Skeletal muscle tissue (tissue), 4 donors: ENCODE data around the gene RGS19. TPM values are rescaled to one million over a fixed set of nuclear protein-coding genes. Genes with fewer than 3 reads are reported as not detected.
"Not testable (repeated sequence)": the region's sequence is repeated elsewhere in the genome, so short reads cannot be mapped to it uniquely, and the experiment has no call there.

Experiments used
- H3K27ac ChIP-seq: one replicate; pipeline ENCODE4 v1.7.0; 2013; ENCODE audit warnings: mild to moderate bottlenecking, low read depth, low read length, inconsistent platforms
- H3K27me3 ChIP-seq, 3 donors: one replicate each; pipeline ENCODE4 v1.7.0; 2013; ENCODE audit warnings: low read length in 3 of 3; ENCODE audit not compliant: control insufficient read depth in 3 of 3, insufficient read depth in 3 of 3
- H3K36me3 ChIP-seq, 3 donors: one replicate each; pipeline ENCODE4 v1.7.0; 2013; ENCODE audit warnings: low read length in 3 of 3; ENCODE audit not compliant: control insufficient read depth in 3 of 3, insufficient read depth in 3 of 3
- H3K4me1 ChIP-seq, 3 donors: one replicate each; pipeline ENCODE4 v1.7.0; 2013; ENCODE audit warnings: low read length in 3 of 3, mild to moderate bottlenecking in 3 of 3; ENCODE audit not compliant: control insufficient read depth in 3 of 3, insufficient read depth in 3 of 3
- H3K4me3 ChIP-seq, 3 donors: one replicate each; pipeline ENCODE4 v1.7.0; 2013; ENCODE audit warnings: low read length in 3 of 3
- H3K9ac ChIP-seq, 3 donors: one replicate each; pipeline ENCODE4 v1.7.0; 2013; ENCODE audit warnings: low read length in 3 of 3, mild to moderate bottlenecking in 3 of 3, moderate library complexity in 2 of 3, low read depth in 1 of 3
- H3K9me3 ChIP-seq, 3 donors: one replicate each; pipeline ENCODE4 v1.7.0; 2013; ENCODE audit warnings: low read length in 3 of 3; ENCODE audit not compliant: control insufficient read depth in 3 of 3
- total RNA-seq: library from RNA; depleted of rRNA; stranded (reverse); fragments of >200 nt; gene quantifications from one replicate; pipeline ENCODE4 v1.2.3, GENCODE V29; 2014
- donor health status: Osteomylitis.

Gene RGS19
- total RNA-seq, 1 donor from 2014 or later: 5.2 TPM

DNA sequence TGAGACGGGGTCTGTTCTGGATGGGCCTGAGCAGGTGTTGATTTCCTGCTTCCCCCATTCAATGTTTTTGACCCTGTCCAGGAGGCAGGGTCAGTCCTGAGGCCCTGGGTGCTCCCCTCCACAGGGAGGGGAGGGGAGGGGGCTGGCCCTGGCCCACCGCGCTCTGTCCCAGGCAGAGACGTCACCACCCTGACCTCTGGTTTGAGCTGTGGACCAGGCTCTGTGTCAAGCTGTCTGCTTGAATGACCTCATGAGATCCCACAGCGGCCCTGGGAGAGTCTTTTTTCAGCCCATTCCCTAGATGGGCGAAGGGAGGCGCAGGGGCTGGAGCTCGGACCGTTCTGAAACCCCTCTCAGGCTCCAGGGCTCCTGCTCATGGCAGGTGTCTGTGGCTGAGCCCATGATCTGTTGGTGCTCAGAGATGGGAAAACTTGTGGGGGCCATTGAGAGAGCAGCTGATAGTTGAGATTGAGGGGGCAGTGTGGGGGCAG is 13.7 kb upstream of the RGS19 start:
- no peak overlapping the region for H3K4me3 ChIP-seq
- H3K4me1 ChIP-seq: no peaks in the 10 kb centered on the region
- peaks cover 16 to 54% (median 21%) of the 10 kb centered on the region in 3 donors for H3K27me3 ChIP-seq
- H3K9me3 ChIP-seq: no peaks in the 10 kb centered on the region
- H3K9ac ChIP-seq: no peak overlapping the region
- no peak overlapping the region for H3K27ac ChIP-seq
- H3K36me3 ChIP-seq: no peaks in the 10 kb centered on the region

DNA sequence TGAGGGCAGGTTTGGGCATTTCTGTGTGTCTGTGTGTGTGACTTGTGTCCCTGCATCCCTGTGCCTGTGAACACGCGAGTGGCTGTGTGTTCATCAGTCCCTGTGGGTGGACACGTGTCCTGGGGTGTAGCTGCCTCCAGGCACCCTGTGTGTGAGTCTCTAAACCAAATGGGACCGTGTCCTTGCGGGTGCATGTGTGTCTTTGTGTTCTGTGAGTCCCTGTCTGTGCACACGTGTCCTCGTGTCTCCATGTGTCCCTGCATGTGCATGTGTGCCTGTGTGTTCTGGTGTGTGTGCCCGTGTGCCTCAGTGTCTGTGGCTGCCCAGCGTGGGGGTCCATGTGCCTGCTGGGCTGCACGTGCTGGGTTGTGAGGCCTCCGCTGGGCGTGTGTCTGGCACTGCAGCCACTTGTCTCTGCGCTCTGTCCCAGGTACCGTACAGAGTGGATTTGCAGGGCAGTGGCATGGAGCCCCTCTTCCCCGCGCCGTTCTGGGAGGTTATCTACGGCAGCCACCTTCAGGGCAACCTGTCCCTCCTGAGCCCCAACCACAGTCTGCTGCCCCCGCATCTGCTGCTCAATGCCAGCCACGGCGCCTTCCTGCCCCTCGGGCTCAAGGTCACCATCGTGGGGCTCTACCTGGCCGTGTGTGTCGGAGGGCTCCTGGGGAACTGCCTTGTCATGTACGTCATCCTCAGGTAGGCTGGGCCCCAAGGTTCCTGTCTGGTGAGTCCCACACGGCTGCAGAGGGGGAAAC is 13.1 kb upstream of the RGS19 start:
- no peaks in the 10 kb centered on the region for H3K4me1 ChIP-seq
- no peak overlapping the region for H3K9ac ChIP-seq
- peaks cover 21 to 54% (median 22%) of the 10 kb centered on the region in 3 donors for H3K27me3 ChIP-seq

DNA sequence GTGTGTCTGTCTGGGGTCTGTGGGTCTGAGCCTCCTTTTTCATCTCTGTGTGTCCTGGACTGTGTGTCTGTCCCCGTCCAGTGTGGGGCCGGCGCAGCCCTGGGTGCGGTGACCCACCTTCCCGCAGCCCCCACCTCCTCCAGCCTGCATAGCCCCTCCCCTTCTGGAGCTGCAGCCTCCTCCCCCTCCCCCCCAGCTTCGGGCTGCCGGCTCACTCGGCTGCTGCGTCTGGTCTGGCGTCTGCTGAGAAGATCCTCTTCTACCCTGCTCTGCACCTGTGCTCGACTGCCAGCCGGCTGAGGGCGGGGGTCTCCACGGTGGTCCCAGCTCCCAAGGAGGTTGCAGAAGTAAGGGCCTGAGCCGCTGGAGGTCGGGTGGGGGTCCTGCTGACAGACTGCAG is 12.5 kb upstream of the RGS19 start:
- no peaks in the 10 kb centered on the region for H3K4me1 ChIP-seq
- no peak overlapping the region for H3K27ac ChIP-seq
- no peak overlapping the region for H3K4me3 ChIP-seq
- H3K9me3 ChIP-seq: peaks cover 0 to 4% (median 0%) of the 10 kb centered on the region in 3 donors
- no peaks in the 10 kb centered on the region for H3K36me3 ChIP-seq
- H3K27me3 ChIP-seq: peaks cover 21 to 48% (median 22%) of the 10 kb centered on the region in 3 donors
- no peak overlapping the region for H3K9ac ChIP-seq

More for the DNA sequence above, 13.1 kb upstream of the RGS19 start:
- peaks cover 0 to 3% (median 0%) of the 10 kb centered on the region in 3 donors for H3K9me3 ChIP-seq
- H3K27ac ChIP-seq: no peak overlapping the region
- H3K4me3 ChIP-seq: no peak overlapping the region
- no peaks in the 10 kb centered on the region for H3K36me3 ChIP-seq

DNA sequence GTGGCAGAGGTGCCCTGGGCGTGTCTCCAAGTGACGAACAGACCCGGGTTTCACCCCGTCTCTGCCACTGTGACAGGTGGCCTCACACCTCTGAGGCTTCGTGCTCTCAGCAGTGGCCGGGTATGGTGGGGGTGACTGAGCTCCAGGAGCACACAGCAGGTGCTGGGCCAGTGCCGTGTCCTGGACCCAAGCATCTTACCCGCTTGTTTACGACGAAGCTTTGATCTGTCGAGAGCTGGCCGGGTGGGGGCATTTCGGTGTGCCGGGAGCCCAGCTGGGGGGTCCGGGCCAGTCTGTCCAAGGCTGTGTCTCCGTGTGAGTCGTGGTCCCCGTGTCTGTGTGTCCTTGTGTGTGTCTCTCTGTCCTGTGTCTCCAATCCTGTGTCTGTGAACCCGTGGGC is 12.0 kb upstream of the RGS19 start:
- no peak overlapping the region for H3K4me3 ChIP-seq
- H3K27me3 ChIP-seq: peaks cover 21 to 49% (median 22%) of the 10 kb centered on the region in 3 donors
- H3K36me3 ChIP-seq: no peaks in the 10 kb centered on the region
- no peak overlapping the region for H3K9ac ChIP-seq
- no peaks in the 10 kb centered on the region for H3K4me1 ChIP-seq
- no peak overlapping the region for H3K27ac ChIP-seq
- H3K9me3 ChIP-seq: peaks cover 0 to 4% (median 0%) of the 10 kb centered on the region in 3 donors

DNA sequence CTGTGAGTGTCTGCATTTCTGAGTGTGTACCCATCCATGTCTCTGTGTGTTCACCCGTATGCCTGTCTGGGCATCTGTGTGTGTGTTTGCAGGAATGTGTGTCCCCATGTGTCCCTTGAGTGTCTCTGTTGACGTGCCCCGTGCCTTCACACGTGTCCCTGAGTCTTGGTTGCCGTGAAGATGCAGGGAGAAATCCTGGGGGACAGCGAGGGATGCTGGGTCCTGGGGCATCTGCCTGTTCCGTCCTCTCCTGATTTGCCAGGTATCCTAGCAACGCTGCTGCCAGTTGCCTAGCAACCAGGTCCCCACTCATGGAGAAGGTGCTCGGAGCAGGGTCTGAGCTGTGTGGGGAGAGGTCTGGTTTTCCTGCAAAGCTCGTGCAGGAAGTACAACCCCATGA is 10.8 kb upstream of the RGS19 start:
- H3K27me3 ChIP-seq: peaks cover 21 to 52% (median 31%) of the 10 kb centered on the region in 3 donors
- no peak overlapping the region for H3K4me3 ChIP-seq
- H3K9me3 ChIP-seq: peaks cover 0 to 4% (median 0%) of the 10 kb centered on the region in 3 donors
- H3K36me3 ChIP-seq: no peaks in the 10 kb centered on the region
- no peaks in the 10 kb centered on the region for H3K4me1 ChIP-seq
- no peak overlapping the region for H3K9ac ChIP-seq
- H3K27ac ChIP-seq: no peak overlapping the region

DNA sequence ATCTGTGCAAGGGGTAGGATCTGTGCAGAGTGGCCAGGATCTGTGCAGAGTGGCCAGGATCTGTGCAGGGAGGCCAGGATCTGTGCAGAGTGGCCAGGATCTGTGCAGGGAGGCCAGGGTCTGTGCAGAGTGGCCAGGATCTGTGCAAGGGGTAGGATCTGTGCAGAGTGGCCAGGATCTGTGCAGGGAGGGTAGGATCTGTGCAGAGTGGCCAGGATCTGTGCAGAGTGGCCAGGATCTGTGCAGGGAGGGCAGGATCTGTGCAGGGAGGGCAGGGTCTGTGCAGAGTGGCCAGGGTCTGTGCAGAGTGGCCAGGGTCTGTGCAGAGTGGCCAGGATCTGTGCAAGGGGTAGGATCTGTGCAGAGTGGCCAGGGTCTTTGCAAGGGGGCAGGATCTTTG is 9.3 kb upstream of the RGS19 start:
- not testable (repeated sequence) for H3K9me3 ChIP-seq, H3K36me3 ChIP-seq, H3K4me3 ChIP-seq, H3K27ac ChIP-seq, H3K4me1 ChIP-seq, H3K9ac ChIP-seq
- peaks cover 33 to 67% (median 46%) of the 10 kb centered on the region in 3 donors for H3K27me3 ChIP-seq

DNA sequence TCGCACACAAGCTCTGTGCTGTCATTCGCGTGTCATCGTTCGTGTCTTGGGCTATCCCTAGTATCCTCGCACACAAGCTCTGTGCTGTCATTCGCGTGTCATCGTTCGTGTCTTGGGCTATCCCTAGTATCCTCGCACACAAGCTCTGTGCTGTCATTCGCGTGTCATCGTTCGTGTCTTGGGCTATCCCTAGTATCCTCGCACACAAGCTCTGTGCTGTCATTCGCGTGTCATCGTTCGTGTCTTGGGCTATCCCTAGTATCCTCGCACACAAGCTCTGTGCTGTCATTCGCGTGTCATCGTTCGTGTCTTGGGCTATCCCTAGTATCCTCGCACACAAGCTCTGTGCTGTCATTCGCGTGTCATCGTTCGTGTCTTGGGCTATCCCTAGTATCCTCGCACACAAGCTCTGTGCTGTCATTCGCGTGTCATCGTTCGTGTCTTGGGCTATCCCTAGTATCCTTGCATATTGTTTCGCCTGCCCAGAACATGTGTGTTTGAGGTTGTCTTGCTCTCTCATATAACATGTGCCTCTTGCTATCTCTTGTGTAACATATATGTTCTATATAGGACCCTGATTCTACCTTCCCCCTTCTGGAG is 8.0 kb upstream of the RGS19 start:
- H3K27ac ChIP-seq, H3K9me3 ChIP-seq, H3K36me3 ChIP-seq, H3K4me3 ChIP-seq, H3K9ac ChIP-seq: not testable (repeated sequence)
- peaks cover 7 to 13% (median 13%) of the 10 kb centered on the region in 3 donors for H3K4me1 ChIP-seq
- H3K27me3 ChIP-seq: peaks cover 40 to 65% (median 52%) of the 10 kb centered on the region in 3 donors

DNA sequence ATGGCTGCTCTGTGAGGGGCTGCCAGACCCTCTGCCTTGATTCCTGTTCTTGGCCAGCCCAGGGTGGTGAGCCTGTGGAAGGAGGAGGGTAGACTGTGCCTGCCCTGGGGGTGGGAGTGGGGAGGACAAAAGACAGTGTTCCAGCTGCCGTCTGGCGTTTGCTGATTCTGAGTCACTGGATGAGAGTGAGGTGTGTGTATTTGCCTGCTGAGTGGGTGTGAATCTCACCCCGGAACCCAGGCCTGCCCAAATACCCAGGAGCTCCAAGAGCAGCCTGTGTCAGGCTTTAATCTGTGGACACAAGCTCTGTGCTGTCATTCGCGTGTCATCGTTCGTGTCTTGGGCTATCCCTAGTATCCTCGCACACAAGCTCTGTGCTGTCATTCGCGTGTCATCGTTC is 7.5 kb upstream of the RGS19 start:
- H3K27me3 ChIP-seq: peaks cover 41 to 63% (median 52%) of the 10 kb centered on the region in 3 donors
- H3K4me3 ChIP-seq: no peak overlapping the region
- H3K4me1 ChIP-seq: peaks cover 7 to 13% (median 13%) of the 10 kb centered on the region in 3 donors
- no peak overlapping the region for H3K27ac ChIP-seq
- H3K9ac ChIP-seq: no peak overlapping the region
- no peaks in the 10 kb centered on the region for H3K36me3 ChIP-seq
- H3K9me3 ChIP-seq: peaks cover 0 to 4% (median 0%) of the 10 kb centered on the region in 3 donors

DNA sequence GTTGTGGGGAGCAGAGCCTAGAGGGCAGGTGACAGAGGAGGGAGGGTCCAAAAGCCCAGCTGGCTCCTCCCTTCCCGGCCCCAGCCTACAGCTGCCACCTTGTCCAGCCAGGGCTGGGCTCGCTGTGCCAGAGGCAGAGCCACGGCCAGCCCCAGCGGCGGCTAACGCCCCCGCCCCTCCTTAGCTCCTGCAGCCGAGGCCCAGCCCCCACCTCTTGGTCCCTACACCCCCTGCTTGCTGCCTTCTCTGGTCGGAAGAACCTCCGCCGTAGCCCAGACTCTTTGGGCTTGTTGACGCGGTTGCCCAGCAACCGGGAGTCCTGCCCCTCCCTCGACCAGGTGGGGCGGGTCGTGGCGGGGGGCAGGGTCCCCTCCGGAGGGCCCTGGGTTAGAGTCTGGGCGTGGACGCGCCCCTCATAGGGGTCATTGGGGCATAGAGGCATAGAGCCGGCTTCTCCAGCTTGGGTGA is 5.4 kb upstream of the RGS19 start:
- no peak overlapping the region for H3K27ac ChIP-seq
- peaks cover 38 to 56% (median 45%) of the 10 kb centered on the region in 3 donors for H3K27me3 ChIP-seq
- H3K9ac ChIP-seq: no peak overlapping the region
- H3K4me1 ChIP-seq: peaks cover 7 to 18% (median 15%) of the 10 kb centered on the region in 3 donors
- no peak overlapping the region for H3K4me3 ChIP-seq
- H3K36me3 ChIP-seq: no peaks in the 10 kb centered on the region
- H3K9me3 ChIP-seq: peaks cover 0 to 4% (median 0%) of the 10 kb centered on the region in 3 donors
